Left hindlimb (tissue), 1 donor: ENCODE results near the gene SIGLEC12.
"Not testable (repeated sequence)": the region's sequence is repeated elsewhere in the genome, so short reads cannot be mapped to it uniquely, and the experiment has no call there.

Experiments
- DNase-seq: peaks from one replicate; pipeline ENCODE4 v3.0.0-alpha.2; 2018

SIGLEC12 gene

DNA sequence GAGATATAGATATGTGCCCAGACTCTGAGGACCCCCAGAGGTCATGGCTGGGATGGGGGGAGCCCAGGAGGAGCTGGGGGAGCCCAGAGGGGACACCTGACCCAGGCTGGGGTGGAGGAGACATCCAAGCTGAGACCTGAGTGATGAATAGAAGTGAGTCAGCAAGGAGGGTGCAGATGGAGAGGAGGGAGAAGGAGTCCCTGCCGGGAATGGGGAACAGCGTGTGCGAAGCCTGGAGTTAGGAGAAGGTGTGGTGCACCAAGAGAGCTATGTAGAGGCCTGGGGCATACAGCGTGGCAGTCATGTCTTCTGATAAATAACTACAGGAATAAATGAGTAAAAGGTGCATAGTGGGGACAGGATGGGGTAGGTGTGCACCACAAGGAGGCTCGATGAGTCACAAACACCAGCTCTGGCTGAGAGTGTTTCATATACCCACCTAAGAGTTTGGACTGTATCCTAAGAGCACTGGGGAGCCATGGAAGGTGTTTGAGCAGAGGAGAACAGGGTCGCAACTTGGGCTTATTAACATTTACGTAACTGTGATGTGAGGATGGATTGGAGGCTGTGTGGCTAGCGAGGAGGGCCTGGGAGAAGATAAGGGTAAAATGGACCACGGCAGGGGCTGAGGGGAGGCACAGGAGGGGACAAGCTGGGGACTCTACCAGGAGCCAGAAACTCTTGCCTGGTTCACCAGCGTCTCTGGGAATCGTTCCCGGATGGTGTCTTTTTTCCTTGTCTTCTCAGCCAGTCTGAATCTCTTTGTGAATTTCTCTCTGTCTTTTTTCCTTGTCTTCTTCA, 21.9 kb downstream of the SIGLEC12 start:
- DNase-seq: no peak

DNA sequence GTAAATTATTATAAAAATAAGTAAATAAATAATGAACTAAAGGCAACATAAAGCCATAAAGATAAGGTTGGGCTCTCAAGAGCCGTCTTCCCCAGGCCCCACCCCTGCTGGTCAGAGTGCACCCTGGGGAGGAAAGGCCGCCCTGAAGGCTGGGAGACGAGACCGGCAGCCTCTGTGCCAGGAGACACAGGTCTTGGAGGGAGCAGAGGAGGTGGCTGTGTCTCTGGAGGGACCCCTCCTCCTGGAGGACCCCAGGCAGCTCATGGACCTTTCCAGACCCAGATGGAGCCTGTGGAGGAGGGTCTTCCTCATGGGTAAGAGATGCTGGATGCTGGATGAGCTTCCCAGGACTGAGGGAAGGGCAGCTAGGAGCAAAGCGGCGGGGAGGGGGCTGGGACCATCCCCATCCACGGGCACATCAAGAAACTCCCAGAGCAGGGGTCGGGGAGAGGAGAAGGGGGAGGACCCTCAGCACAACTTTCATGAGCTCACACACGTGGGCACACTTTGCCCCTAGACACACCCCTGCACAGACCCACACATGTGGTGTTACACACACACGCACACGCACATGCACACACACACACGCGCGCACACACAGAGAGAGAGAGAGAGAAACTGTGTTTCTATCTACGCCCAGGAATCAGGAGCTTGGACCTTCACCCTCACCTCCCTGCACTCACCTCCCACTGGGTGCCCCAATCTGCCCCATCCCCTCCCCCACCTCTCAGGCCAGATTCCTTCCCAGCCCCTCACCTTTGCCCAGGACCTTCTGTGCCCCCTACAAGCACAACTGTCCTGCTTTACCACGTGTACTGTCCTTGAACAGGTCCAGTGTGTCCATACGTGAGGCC, 23.0 kb downstream of the SIGLEC12 start, which contains the start of gene CEACAM18:
Gene CEACAM18, plus strand, starts transcription at position 159 of the 854 bp plus-strand sequence.
- DNase-seq: no peak

DNA sequence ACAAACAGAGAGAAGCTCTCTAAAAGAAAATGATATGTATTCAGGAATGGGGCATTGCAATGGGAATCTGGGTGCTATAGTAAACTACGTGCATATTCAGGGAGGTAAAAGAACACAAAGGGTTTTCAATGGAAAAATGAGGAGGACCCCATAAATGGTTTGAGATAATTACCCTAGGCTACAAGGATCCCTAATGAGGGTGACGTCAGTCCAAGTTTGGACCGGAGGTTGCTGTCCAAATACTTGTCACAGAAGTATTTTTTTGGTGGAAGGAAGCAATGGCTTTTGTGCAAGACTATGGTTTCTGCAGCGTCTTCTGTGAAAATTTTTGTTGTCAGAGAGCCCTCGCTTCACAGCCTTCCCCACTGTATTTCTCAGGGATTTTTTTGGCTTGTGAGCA, 24.3 kb downstream of the SIGLEC12 start:
- no peak for DNase-seq

DNA sequence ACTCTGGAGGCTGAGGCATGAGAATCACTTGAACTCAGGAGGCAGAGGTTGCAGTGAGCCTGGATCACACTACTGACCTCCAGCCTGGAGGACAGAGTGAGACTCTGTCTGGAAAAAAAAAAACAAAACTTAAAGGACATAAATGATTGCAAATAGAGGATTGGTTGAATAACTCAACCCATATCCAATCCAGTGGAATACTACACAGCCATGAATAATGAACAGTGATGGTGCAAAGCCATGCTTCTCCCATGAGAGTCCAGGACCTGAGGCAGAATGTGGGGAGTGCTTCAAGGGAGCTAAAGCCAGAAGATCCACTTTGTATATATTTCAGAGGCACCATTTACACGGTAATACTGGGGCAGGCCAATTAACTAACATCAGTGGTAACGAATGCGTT, 25.4 kb downstream of the SIGLEC12 start:
- DNase-seq: no peak

DNA sequence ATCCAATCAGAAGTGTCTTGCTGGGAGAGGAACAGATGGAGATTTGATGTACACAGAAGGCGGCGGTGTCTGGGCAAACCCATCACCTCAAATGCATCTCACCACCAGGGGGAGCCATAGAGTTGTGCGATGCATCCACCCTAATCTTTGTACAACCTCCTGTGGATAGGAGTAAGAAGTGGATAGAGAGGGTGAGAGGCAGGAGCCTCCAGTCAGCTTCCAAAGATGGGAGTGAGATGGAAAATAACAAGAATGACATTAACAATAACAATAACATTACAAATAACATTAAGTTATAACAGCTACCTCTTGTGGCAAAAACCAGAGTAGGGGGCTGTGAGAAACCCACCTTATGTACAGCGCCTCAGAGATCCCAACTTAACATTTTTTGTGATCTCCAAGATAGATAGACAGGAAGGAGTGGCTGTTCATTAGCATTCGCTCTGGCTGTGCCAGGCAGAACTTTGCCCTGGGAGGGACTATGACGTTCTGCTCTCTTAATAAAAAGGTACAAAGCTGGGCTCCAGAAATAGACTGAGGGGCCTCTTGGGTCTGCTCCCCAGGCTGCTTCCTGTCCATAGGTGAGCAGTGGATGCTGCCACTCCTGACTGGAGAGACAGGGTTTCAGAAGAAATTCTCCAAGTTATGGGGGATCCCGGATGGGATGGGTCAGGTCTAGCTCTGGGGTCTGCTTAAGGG, 28.4 kb downstream of the SIGLEC12 start:
- DNase-seq: peak; percentile 47

DNA sequence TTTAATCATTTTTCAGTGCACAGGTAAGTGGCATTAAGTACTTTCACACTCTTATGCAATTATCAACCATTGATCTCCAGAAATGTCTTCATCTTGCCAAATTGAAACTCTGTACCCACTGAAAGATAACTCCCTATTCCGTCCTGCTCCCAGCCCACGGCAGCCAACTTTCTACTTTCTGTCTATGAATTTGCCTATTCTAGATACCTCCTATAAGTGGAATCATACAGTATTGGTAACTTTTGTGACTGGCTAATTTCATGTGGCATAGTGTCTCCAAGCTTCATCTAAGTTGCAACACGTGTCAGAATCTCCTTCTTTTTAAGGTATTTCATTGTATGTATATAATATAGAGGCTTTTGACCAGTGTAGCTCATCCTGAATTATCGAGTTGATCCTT, 29.0 kb downstream of the SIGLEC12 start:
- DNase-seq: no peak

DNA sequence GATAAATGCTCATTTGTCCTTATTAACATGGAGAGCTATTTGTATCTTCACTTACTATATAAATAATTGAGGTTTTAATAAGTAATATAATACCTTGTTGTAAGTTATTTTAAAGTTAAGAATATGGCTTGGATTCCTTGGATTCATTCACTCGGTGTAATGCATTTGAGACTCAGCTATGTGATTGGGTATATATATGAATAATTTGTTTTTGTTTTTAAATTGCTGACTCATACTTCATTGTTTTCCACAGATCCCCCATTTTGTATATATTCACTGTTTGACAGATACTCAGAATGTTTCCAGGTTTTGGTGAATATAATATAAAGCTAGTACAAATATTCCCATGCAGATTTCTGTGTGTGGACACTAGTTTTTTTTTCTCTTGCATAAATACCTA, 30.1 kb downstream of the SIGLEC12 start:
- no peak for DNase-seq

DNA sequence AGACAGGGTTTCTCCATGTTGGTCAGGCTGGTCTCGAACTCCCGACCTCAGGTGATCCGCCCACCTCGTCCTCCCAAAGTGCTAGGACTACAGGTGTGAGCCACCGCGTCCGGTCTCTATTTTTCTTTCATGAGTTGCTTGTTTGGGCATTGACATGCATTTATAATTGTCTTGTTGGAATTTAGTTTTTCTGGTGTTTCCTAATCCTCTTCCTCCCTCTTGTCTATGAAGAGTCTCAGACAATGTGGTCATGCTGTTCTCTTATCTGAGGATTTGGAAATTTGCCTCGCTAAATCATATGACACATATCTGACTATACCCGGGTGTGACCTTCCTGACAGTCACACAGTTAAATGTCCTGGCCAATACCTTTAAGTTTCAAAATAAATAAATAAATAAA, 30.6 kb downstream of the SIGLEC12 start:
- no peak for DNase-seq

DNA sequence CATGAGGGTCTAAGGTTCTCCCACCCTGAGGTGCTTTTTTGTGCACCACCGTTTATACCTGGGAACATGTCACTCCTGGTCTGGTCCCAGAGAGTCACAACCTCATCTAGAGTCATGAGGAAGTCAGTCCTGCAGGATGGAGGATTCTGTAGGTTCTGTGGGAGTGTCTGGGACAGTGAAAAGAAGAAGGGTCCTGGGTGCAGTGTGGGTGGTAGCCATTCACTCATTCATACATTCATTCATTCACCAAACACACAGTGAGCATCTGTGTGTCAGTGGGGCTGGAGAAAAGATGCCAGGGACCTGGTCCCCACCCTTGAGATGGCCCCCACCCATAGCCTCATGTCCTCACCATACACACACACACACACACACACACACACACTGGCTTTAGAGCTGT, 32.0 kb downstream of the SIGLEC12 start:
- DNase-seq: no peak

DNA sequence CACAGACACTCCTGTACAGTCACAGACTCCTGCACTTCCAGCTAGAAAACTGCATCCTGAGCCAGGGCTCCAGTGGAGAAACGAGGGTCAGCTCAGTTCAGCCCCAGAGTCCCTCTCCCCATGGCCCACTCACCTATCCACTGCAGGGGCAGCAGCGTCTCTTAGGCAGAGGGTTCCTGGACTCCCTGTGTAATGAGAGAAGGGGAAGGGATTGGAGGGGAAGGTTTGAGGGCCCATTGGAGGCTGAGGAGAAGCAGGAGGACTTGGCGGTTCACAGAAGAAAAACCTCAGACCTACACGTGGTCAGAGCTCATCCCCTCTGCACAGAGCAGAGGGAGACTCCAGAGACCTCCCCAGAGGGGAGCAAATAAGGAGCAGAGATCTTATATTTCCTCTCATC, 32.4 kb downstream of the SIGLEC12 start:
- no peak for DNase-seq

DNA sequence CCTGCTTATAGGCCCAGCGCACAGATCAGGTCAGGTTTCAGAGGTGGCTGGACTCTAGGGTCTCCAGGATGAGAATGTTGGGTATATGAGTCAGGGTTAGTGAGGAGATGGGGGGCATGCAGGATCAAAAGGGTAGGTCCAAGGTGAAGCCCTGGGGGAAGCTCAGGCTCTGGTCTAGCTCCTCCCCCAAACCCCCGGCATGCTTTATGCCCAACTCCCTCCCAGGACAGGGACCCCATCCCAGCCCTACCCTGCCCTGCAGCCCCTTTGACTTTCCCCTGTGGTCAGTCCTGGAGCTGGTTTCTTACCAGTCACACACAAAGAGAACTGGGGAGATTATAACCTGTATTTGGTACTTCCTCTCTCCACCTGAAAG, 33.1 kb downstream of the SIGLEC12 start:
- no peak for DNase-seq

DNA sequence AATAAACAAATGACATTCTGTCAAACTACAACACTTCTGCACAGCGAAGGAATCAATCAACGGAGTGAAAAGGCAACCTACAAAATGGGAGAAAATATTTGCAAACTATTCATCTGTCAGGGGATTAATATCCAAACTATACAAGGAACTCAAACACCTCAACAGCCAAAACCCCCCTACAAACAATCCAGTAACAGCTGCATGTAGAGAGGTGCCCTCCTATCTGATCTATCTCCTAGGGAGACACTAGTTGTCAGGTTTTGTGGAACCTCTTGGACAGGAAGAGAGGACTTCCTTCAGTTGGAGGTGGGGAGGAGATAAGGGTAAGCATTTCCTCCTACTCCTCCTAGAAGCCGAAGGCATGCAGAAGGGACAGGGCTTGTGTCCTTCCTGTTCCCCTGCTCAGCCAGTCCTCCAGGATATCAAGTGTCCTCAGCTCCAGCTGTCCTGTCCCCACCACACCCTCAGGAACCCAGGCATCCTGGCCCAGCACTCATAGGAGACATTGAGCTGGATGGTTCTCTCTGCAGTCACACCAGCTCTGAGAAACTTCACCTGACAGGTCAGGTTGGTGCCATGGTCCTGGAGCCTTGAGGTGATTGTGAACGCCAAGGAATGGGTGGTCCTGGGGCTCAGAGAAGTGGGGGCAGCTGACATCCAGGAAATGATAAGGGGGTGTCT, 33.6 kb downstream of the SIGLEC12 start:
- DNase-seq: no peak

DNA sequence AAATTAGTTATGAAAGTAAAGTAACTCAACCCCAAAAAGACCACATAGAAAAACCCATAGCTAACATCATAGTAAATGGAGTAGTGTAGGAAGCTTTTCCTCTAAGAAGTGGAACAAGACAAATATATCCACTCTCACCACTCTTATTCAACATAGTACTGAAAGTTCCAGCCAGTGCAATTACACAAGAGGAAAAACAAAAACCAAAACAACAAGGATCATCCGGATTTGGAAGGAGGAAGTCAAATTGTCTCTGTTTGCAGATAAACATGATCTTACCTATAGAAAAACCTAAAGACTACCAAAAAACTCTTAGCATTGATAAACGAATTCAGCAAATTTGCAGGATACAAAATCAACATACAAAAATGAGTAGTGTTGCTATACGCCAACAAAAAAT, 34.9 kb downstream of the SIGLEC12 start:
- no peak for DNase-seq

DNA sequence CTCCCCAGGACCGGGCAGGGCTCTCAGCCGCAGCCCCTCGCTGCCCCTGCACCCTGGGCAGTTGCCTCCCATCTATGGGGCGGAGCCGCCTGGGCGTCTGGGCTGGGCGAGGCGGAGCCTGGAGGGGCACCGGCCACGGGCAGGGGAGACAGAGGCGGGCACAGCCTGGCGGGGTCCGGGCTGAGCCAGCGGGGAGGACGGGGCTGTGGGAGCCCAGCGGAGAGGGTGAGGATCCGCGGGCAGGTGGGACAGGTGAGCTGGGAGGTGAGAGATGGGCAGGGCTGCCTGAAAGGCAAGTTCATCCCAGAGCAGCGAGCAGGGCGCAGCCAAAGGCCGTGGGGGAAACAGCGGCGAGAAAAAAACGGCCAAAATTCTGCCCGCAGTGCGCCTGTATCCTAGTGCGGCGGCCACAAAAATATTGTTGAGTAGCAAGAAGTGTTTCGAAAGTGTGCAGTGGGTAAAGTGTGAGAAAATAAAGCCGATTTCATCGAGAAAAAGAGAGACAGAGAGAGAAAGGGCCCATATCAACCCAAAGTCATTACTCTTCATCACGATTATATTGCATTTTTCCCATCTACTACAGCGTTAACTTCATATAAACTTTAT, 37.5 kb downstream of the SIGLEC12 start:
- not testable (repeated sequence) for DNase-seq

DNA sequence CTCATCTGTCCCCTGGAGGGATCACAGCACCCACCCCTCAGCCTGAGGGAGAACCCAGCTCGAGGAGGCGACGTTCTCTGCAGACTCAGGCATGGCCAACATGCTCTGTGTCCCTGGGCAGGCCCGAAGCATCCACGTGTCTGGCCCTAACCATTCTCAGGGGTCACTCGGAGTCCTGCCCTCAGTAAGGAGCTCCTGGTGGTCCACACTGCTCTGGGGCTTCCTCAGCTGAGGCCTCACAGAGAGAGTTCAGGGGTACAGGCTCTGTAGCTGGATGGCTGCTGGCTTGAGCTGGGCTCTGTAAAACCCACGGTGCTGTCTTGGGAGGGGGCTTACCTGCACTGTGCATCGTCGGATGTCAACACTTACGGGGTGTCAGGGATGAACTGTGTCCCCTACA, 38.9 kb downstream of the SIGLEC12 start:
- no peak for DNase-seq

DNA sequence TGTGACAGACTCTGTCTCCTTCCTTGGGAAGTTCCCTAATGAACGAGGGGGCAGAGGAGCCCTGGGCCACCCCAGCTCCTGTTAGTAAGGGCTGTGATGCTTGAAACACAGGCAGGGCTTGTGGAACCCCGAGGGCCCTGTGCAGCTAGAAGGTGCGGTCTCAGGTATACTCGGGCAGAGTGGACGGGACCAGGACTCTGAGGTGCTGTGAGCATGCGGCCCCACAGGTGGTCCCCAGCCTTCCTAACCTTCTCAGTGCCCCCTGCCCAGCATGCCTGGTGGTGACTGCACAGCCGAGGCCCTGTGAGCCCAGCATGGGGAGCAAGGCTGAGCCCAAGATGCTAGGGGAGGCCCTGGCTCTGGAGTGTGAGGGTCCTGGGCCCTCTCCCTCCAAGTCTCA, 39.3 kb downstream of the SIGLEC12 start:
- no peak for DNase-seq

DNA sequence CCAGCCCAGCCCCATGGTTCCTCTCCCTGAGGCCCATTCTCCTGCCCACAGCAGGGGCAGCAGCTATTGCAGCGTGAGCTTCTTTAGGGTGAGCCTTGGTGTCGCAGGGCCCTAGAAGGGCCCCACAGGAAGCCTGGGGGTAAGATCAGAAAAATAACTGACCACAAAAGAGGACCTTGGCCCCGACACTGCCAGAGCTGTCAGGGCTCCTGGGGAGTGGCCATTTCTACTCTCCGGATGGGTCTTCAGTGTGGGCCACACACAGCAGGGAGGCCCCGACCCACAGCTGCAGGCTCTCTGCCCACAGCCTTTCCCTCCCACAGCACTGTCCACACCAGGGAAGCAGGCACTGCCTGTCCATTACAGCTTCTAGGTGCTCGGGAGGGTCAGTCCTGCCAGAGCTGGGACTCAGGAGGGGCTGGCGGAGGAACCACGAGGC, 39.9 kb downstream of the SIGLEC12 start:
- DNase-seq: no peak

DNA sequence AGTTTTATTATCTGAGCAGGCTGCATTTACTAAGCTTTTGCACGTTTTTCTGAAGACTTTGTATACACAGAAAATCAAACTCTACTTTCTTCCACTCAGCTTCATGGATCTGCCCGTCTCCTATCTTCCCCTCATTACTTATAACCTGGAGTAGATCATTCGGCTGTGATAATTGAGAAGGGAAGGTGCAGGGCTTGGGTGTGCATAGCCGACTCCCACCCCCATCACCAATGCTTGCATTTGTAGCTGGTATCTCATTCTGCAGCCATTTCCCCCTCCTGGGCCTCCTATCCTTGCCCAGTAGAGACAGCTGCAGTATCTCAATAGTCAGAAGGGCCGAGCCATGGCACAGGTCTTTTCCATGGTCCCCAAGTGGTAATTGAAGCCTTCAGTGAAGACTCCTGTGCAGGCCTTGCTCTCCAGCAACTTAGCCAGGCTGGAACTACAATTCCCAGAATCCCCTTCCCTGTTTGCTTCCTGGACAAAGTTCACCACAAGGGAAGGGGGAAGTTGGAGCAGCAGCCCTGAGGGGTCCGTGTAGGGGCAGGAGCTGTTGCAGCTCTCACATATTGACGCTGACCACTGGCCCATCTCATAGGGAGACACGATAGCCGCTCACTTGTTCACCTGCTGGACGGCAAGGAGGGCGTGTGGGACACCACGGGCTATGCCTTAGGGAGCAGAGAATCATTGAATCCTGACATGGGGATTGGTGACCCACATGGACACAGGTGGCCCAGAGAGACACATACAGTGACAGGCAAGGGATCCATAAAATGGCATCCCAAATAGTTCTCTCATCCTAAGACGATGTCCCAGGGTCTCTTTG, 41.2 kb downstream of the SIGLEC12 start:
- DNase-seq: no peak

DNA sequence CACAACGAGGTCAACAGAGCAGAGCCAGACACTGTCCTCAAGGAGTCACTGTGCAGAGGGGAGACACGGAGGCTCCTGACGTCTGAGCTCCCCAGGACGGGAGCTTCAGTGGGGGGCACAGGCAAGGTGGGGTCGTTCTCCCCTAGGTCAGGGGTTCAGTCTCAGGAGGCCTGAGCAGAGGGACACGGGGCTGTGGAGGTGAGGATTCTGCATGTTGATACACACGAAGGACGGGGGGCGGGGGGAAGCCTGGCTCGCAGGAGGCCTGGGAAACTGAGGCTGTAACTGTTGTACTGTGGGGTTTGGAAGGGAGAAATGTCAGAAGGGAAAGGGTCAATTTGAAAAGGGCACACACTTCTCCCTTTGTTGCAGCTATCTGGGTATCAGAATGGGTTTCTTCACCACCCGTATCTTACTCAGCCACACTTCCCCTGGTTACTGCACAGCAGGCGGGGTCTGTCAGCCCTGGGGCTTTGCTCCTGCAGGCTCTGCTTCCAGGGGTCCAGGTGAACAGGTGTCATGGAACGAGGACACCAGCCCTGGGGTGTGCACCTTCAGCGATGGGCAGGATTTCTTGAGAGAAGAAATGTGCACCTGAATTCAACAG, 42.6 kb downstream of the SIGLEC12 start:
- no peak for DNase-seq

DNA sequence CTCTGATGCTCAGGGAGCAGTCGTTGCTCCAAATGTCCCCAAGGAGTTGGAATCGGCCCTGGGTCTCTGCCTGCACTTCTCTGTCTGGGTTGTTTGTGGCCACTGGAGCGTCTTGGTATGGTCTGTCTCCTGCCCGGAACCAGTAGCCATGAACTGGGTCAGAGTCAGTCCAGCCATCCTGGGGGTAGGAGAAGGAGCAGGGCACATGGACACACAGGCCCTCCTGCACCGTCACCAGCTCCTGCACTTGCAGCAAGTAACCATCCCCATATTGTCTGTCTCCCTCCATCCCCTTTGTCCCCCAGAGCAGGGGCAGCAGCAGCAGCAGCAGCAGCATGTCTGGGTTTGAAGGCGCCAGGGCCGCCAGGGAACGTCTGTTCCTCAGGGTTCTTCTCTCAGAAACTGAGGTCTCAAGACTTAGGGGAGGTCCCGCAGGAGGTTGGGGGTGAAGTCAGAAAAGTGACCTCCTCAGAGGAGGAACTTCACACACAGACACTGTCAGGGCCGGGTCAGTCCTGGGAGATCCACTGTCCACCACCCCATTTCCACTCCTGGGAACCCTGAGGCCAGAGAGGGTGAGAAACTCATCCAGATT, 43.5 kb downstream of the SIGLEC12 start, which contains the start of gene SIGLEC8:
Gene SIGLEC8, minus strand, starts transcription at position 404 of the 595 bp plus-strand sequence. Its CDS starts 67 bp downstream, at position 337.
- no peak for DNase-seq
